Natural killer cell (primary cell): ENCODE results near the gene RANGAP1. TPM values are rescaled to one million over a fixed set of nuclear protein-coding genes. Genes with fewer than 3 reads are reported as not detected.
A peak's percentile ranks its signal among the peaks of the same experiment; 100 is the strongest.

Source experiments
- ATAC-seq, 3 donors: fragments of 150-1000 bp in 2 of 3; fragments of 200-7000 bp in 1 of 3; cut with Tn5 transposase; 1 replicate in 1 of 3; 2 replicates in 2 of 3; pipeline ENCODE4 v1.10.0; 2021; ENCODE audit warnings: mild to moderate bottlenecking in 2 of 3, moderate library complexity in 2 of 3
- DNase-seq, 2 donors: peaks; one replicate each; pipeline versions ENCODE4 v3.0.0 to v3.0.0-alpha.2; 2013 to 2021; ENCODE audit warnings: mixed read lengths in 1 of 2
- H3K27ac ChIP-seq: one replicate; pipeline ENCODE4 v1.5.1; 2013; ENCODE audit warnings: mild to moderate bottlenecking, low read length
- H3K27me3 ChIP-seq: one replicate; pipeline ENCODE4 v1.6.1; 2013; ENCODE audit warnings: low read length; ENCODE audit not compliant: control insufficient read depth, insufficient read depth
- H3K36me3 ChIP-seq: one replicate; pipeline ENCODE4 v1.6.1; 2013; ENCODE audit warnings: low read length; ENCODE audit not compliant: control insufficient read depth, insufficient read depth
- H3K4me1 ChIP-seq: one replicate; pipeline ENCODE4 v1.6.1; 2013; ENCODE audit warnings: low read length; ENCODE audit not compliant: control insufficient read depth, insufficient read depth
- H3K4me3 ChIP-seq: one replicate; pipeline ENCODE4 v1.5.1; 2013; ENCODE audit warnings: low read length
- H3K9me3 ChIP-seq: one replicate; pipeline ENCODE4 v1.6.1; 2013; ENCODE audit warnings: low read length; ENCODE audit not compliant: control insufficient read depth, insufficient read depth
- H3K27ac Mint-ChIP-seq, 2 donors: one replicate each; pipeline ENCODE4 v1.8.0; 2022; ENCODE audit warnings: mild to moderate bottlenecking in 2 of 2, mixed read lengths in 2 of 2, moderate library complexity in 1 of 2
- H3K27me3 Mint-ChIP-seq, 2 donors: one replicate each; pipeline ENCODE4 v1.8.0; 2022; ENCODE audit warnings: low read depth in 2 of 2, mixed read lengths in 2 of 2
- H3K36me3 Mint-ChIP-seq: one replicate; pipeline ENCODE4 v1.8.0; 2022; ENCODE audit warnings: mixed read lengths
- H3K4me1 Mint-ChIP-seq, 2 donors: one replicate each; pipeline ENCODE4 v1.8.0; 2022; ENCODE audit warnings: mixed read lengths in 2 of 2
- H3K4me3 Mint-ChIP-seq: one replicate; pipeline ENCODE4 v1.8.0; 2022; ENCODE audit warnings: mild to moderate bottlenecking, moderate library complexity, mixed read lengths
- H3K9me3 Mint-ChIP-seq, 2 donors: one replicate each; pipeline ENCODE4 v1.8.0; 2022; ENCODE audit warnings: mixed read lengths in 2 of 2
- WGBS: methylation state at CpG from one replicate; pipeline ENCODE4 v1.1.7; 2013; ENCODE audit warnings: missing lambda C conversion rate; ENCODE audit not compliant: insufficient coverage; 5-methylcytosine and 5-hydroxymethylcytosine counted together
- intact Hi-C: fragments of 100-400 bp; cut with micrococcal nuclease; formaldehyde crosslinking; loops from one replicate; pipeline ENCODE4 v1.14.2; 2022
- total RNA-seq, 4 donors: library from RNA; stranded (reverse); fragments of 120-200 nt in 1 of 4; gene quantifications; one replicate each; pipeline versions ENCODE4 v1.2.3 to v1.2.4, GENCODE V29; 2013 to 2022
- TF ChIP-seq, protein P1 (sequence below): fragments of 200-600 bp; IDR thresholded peaks from one replicate; pipeline ENCODE4 v1.8.0; 2022; ENCODE audit warnings: antibody characterized with exemption

RANGAP1 gene
- total RNA-seq, 3 donors from 2014 or later (not counting 1 experiment from before 2014, with no cell fraction given): 44.0 to 54.2 (median 54.0) TPM

DNA sequence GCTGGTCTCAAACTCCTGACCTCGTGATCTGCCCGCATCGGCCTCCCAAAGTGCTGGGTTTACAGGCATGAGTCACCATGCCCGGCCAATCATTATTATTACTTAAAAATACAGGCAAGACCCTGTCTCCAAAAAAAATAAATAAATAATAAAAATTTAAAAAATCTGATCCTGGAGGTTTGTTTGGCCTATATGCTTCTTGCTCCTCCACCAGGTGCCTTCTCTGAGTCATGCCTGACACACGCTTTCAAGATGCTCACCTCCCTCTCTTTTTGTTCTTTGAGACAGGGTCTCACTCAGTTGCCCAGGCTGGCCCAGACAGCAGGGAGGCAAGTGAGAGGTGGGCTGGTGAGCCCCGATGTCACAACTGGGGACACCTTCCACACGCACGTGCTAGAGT, 28.8 kb upstream of the RANGAP1 start:
- 97% methylated on average over 7 of the region's 8 CpGs for WGBS
- Histone ChIP-seq H3K27ac (no peak overlapping the region), H3K4me1 (no peaks in the 10 kb centered on the region), H3K4me3 (no peak overlapping the region), H3K27me3 (no peaks in the 10 kb centered on the region), H3K9me3 (no peaks in the 10 kb centered on the region), H3K36me3 (peaks cover 4% of the 10 kb centered on the region)
- H3K4me1 Mint-ChIP-seq: peaks cover 14% of the 10 kb centered on the region in 2 donors
- H3K4me3 Mint-ChIP-seq: no peak overlapping the region
- H3K27me3 Mint-ChIP-seq: no peaks in the 10 kb centered on the region
- no peaks in the 10 kb centered on the region for H3K36me3 Mint-ChIP-seq
- H3K9me3 Mint-ChIP-seq: no peaks in the 10 kb centered on the region
- TF ChIP-seq, protein P1, sequence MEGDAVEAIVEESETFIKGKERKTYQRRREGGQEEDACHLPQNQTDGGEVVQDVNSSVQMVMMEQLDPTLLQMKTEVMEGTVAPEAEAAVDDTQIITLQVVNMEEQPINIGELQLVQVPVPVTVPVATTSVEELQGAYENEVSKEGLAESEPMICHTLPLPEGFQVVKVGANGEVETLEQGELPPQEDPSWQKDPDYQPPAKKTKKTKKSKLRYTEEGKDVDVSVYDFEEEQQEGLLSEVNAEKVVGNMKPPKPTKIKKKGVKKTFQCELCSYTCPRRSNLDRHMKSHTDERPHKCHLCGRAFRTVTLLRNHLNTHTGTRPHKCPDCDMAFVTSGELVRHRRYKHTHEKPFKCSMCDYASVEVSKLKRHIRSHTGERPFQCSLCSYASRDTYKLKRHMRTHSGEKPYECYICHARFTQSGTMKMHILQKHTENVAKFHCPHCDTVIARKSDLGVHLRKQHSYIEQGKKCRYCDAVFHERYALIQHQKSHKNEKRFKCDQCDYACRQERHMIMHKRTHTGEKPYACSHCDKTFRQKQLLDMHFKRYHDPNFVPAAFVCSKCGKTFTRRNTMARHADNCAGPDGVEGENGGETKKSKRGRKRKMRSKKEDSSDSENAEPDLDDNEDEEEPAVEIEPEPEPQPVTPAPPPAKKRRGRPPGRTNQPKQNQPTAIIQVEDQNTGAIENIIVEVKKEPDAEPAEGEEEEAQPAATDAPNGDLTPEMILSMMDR: no peak
- H3K27ac Mint-ChIP-seq: no peak overlapping the region
- DNase-seq (no peak), ATAC-seq (no peak)
- intact Hi-C loops: no loop called here

DNA sequence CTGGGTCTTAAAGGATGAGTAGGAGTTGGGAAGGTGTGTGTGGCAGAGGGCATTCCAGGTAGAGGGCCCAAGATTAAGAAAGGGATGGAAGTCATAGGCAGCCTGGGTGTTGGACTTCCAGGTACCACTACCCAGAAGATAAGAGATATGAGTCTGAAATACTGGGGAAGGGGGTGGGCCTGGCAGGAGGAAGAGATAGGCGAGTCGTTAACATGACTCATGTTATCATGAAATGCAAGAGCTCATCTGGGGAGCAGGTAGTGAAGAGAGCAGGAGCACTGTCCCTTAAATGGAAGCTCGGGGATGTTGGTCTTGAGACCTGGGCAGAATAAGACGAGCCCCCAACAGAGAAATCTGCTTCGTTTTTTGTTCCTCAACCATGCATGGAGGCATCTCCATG, 25.5 kb upstream of the RANGAP1 start:
- ATAC-seq (no peak), DNase-seq (no peak)
- peaks cover 23 to 30% of the 10 kb centered on the region in 2 donors for H3K4me1 Mint-ChIP-seq
- intact Hi-C loops: no loop called here
- H3K9me3 Mint-ChIP-seq: no peaks in the 10 kb centered on the region
- Histone ChIP-seq H3K9me3 (no peaks in the 10 kb centered on the region), H3K4me3 (no peak overlapping the region), H3K27ac (no peak overlapping the region), H3K4me1 (no peaks in the 10 kb centered on the region), H3K36me3 (peaks cover 8% of the 10 kb centered on the region), H3K27me3 (no peaks in the 10 kb centered on the region)
- 89% methylated on average over 5 of the region's 5 CpGs for WGBS
- no peak overlapping the region for H3K4me3 Mint-ChIP-seq
- H3K27ac Mint-ChIP-seq: peak overlapping the region in 1 of 2 donors; percentile 44
- TF ChIP-seq, protein P1: no peak
- no peaks in the 10 kb centered on the region for H3K27me3 Mint-ChIP-seq
- no peaks in the 10 kb centered on the region for H3K36me3 Mint-ChIP-seq

DNA sequence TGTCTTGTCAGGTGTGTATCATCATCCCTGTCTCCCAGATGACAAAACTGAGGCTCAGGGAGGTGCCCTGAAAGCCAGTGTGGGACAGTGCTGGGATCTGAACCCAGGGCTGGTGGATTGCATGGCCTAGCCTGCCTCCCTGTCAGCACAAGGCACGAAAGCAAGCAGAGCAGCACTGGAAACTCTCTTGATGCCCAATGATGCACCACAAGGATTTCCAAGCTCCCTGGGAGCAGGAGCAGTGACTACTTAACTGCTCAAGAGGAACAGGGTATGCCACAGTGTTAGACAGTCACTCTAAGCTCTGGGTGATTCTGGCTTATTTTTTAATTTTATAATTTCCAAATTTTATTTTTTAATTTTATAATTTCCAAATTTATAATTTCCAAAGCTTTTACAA, 24.3 kb upstream of the RANGAP1 start:
- Mint-ChIP-seq H3K36me3 (no peaks in the 10 kb centered on the region), H3K27ac (no peak overlapping the region), H3K27me3 (no peaks in the 10 kb centered on the region), H3K9me3 (no peaks in the 10 kb centered on the region), H3K4me3 (no peak overlapping the region), H3K4me1 (peaks cover 28 to 36% of the 10 kb centered on the region in 2 donors)
- Histone ChIP-seq H3K4me3 (no peak overlapping the region), H3K27me3 (no peaks in the 10 kb centered on the region), H3K36me3 (peaks cover 6% of the 10 kb centered on the region), H3K27ac (no peak overlapping the region), H3K4me1 (no peaks in the 10 kb centered on the region), H3K9me3 (no peaks in the 10 kb centered on the region)
- TF ChIP-seq, protein P1: no peak
- ATAC-seq: no peak
- intact Hi-C loops: no loop called here
- no peak for DNase-seq
- WGBS: 89% methylated on average over 1 of the region's 1 CpG

GRCh38 chr22:41308544-41308947, 22.6 kb upstream of the RANGAP1 start:
- Mint-ChIP-seq H3K27me3 (no peaks in the 10 kb centered on the region), H3K27ac (peak overlapping the region in 1 of 2 donors; percentile 23), H3K4me3 (no peak overlapping the region), H3K4me1 (peaks cover 28 to 44% of the 10 kb centered on the region in 2 donors), H3K36me3 (no peaks in the 10 kb centered on the region), H3K9me3 (no peaks in the 10 kb centered on the region)
- H3K9me3 ChIP-seq: no peaks in the 10 kb centered on the region
- WGBS: 81% methylated on average over 7 of the region's 7 CpGs
- no peaks in the 10 kb centered on the region for H3K4me1 ChIP-seq
- H3K27me3 ChIP-seq: no peaks in the 10 kb centered on the region
- H3K36me3 ChIP-seq: peaks cover 4% of the 10 kb centered on the region
- DNase-seq (no peak), ATAC-seq (no peak)
- no peak overlapping the region for H3K4me3 ChIP-seq
- intact Hi-C loops: no loop called here
- no peak overlapping the region for H3K27ac ChIP-seq
- TF ChIP-seq, protein P1: no peak
